Nephron progenitor cell (in vitro differentiated cells): ENCODE data around the gene TAF3.

Experiments
- DNase-seq: peaks from one replicate; pipeline ENCODE4 v3.0.0; 2021
- H3K27ac Mint-ChIP-seq: 2 replicates; pipeline ENCODE4 v1.8.0; 2021; ENCODE audit warnings: mild to moderate bottlenecking, moderate library complexity, mixed read lengths
- H3K27me3 Mint-ChIP-seq: 2 replicates; pipeline ENCODE4 v1.8.0; 2021; ENCODE audit warnings: mild to moderate bottlenecking, low read depth, mixed read lengths; ENCODE audit not compliant: poor library complexity
- H3K36me3 Mint-ChIP-seq: 2 replicates; pipeline ENCODE4 v1.8.0; 2021; ENCODE audit warnings: low read depth, mixed read lengths
- H3K4me1 Mint-ChIP-seq: 2 replicates; pipeline ENCODE4 v1.8.0; 2021; ENCODE audit warnings: mixed read lengths
- H3K4me3 Mint-ChIP-seq: 2 replicates; pipeline ENCODE4 v1.8.0; 2021; ENCODE audit warnings: mild to moderate bottlenecking, moderate library complexity, mixed read lengths
- H3K9me3 Mint-ChIP-seq: 2 replicates; pipeline ENCODE4 v1.8.0; 2021; ENCODE audit warnings: mild to moderate bottlenecking, moderate library complexity, mixed read lengths
- CTCF ChIP-seq: fragments of 200-600 bp; sonication (generic); IDR thresholded peaks from 2 replicates; pipeline ENCODE4 v1.5.0; 2021; ENCODE audit warnings: antibody characterized with exemption

TAF3 gene

GRCh38 chr10:8033812-8034465, 215.6 kb downstream of the TAF3 start:
- TF ChIP-seq CTCF, result no peak
- Mint-ChIP-seq H3K4me1 (peaks cover 23% of the 10 kb centered on the region), H3K4me3 (peak overlapping the region; percentile 38), H3K9me3 (peaks cover 4% of the 10 kb centered on the region), H3K36me3 (no peaks in the 10 kb centered on the region), H3K27me3 (peaks cover 96% of the 10 kb centered on the region), H3K27ac (no peak overlapping the region)
- DNase-seq, result peak; percentile 46

GRCh38 chr10:8034466-8035005, 216.2 kb downstream of the TAF3 start:
- H3K27me3 Mint-ChIP-seq, result peaks cover 98% of the 10 kb centered on the region
- DNase-seq, result peak; percentile 26
- peaks cover 23% of the 10 kb centered on the region for H3K4me1 Mint-ChIP-seq
- no peaks in the 10 kb centered on the region for H3K36me3 Mint-ChIP-seq
- peak overlapping the region; percentile 64 for H3K4me3 Mint-ChIP-seq
- H3K27ac Mint-ChIP-seq, result no peak overlapping the region
- TF ChIP-seq CTCF, result no peak
- peaks cover 4% of the 10 kb centered on the region for H3K9me3 Mint-ChIP-seq

- peaks cover 100% of the 10 kb centered on the region for H3K27me3 Mint-ChIP-seq
- H3K9me3 Mint-ChIP-seq, result peaks cover 4% of the 10 kb centered on the region
- DNase-seq, result peak; percentile 14
- H3K27ac Mint-ChIP-seq, result no peak overlapping the region
- peaks cover 23% of the 10 kb centered on the region for H3K4me1 Mint-ChIP-seq
- H3K4me3 Mint-ChIP-seq, result peak overlapping the region; percentile 64
- H3K36me3 Mint-ChIP-seq, result no peaks in the 10 kb centered on the region
- TF ChIP-seq CTCF, result no peak
Observed at GRCh38 chr10:8035006-8035640, 216.8 kb downstream of the TAF3 start.

- peak overlapping the region; percentile 64 for H3K4me3 Mint-ChIP-seq
- no peak for TF ChIP-seq CTCF
- H3K27me3 Mint-ChIP-seq, result peaks cover 100% of the 10 kb centered on the region
- DNase-seq, result peak; percentile 28
- peaks cover 23% of the 10 kb centered on the region for H3K4me1 Mint-ChIP-seq
- H3K9me3 Mint-ChIP-seq, result peaks cover 4% of the 10 kb centered on the region
- H3K27ac Mint-ChIP-seq, result no peak overlapping the region
- H3K36me3 Mint-ChIP-seq, result no peaks in the 10 kb centered on the region
Observed at GRCh38 chr10:8035641-8036470, 217.6 kb downstream of the TAF3 start.

GRCh38 chr10:8036506-8037198, 218.3 kb downstream of the TAF3 start:
- H3K27me3 Mint-ChIP-seq, result peaks cover 100% of the 10 kb centered on the region
- H3K4me1 Mint-ChIP-seq, result peaks cover 25% of the 10 kb centered on the region
- peaks cover 4% of the 10 kb centered on the region for H3K9me3 Mint-ChIP-seq
- H3K4me3 Mint-ChIP-seq, result peak overlapping the region; percentile 61
- no peak for TF ChIP-seq CTCF
- no peak overlapping the region for H3K27ac Mint-ChIP-seq
- DNase-seq, result no peak
- no peaks in the 10 kb centered on the region for H3K36me3 Mint-ChIP-seq
